GM18861 (cell line): ENCODE measurements around the gene TMEM219.
"Not testable (repeated sequence)": the region's sequence is repeated elsewhere in the genome, so short reads cannot be mapped to it uniquely, and the experiment has no call there.

Experiments
- ATAC-seq: cut with Tn5 transposase; IDR thresholded peaks from one replicate; pipeline ENCODE4 v1.9.1; 2021; ENCODE audit not compliant: unreplicated experiment

The TMEM219 gene

GRCh38 chr16:29950806-29951461, 10.9 kb upstream of the TMEM219 start:
- ATAC-seq, result no peak

GRCh38 chr16:29951625-29952365, 10.1 kb upstream of the TMEM219 start:
- no peak for ATAC-seq

- ATAC-seq, result no peak
Observed at GRCh38 chr16:29958756-29959155, 3.1 kb upstream of the TMEM219 start.

GRCh38 chr16:29959293-29959692, 2.6 kb upstream of the TMEM219 start:
- ATAC-seq, result no peak

- not testable (repeated sequence) for ATAC-seq
Observed at GRCh38 chr16:29959821-29960220, 2.1 kb upstream of the TMEM219 start.

GRCh38 chr16:29961127-29961478, 776 bp upstream of the TMEM219 start:
- no peak for ATAC-seq

- ATAC-seq, result no peak
Observed at GRCh38 chr16:29962344-29962994, 590 bp downstream of the TMEM219 start.

- ATAC-seq, result no peak
Observed at GRCh38 chr16:29963021-29963743, 1.3 kb downstream of the TMEM219 start.

- ATAC-seq, result no peak
Observed at GRCh38 chr16:29968205-29968604, 6.3 kb downstream of the TMEM219 start.

- no peak for ATAC-seq
Observed at GRCh38 chr16:29971304-29971703, 9.4 kb downstream of the TMEM219 start.

GRCh38 chr16:29972500-29972899, 10.6 kb downstream of the TMEM219 start:
- no peak for ATAC-seq

GRCh38 chr16:29972992-29973383, 11.1 kb downstream of the TMEM219 start:
- no peak for ATAC-seq

GRCh38 chr16:29973384-29974246, 11.7 kb downstream of the TMEM219 start, which contains the start of gene TAOK2:
TAOK2 (plus strand) TSS chr16:29973868; CDS start chr16:29977773, 3,905 bp downstream.
- peak; percentile 87 for ATAC-seq

- no peak for ATAC-seq
Observed at GRCh38 chr16:29974291-29975133, 12.6 kb downstream of the TMEM219 start.

- ATAC-seq, result no peak
Observed at GRCh38 chr16:29975134-29975538, 13.3 kb downstream of the TMEM219 start.

- ATAC-seq, result no peak
Observed at GRCh38 chr16:29975811-29976511, 14.1 kb downstream of the TMEM219 start.

GRCh38 chr16:29977063-29977825, 15.4 kb downstream of the TMEM219 start:
- no peak for ATAC-seq

- ATAC-seq, result no peak
Observed at GRCh38 chr16:29978081-29978480, 16.2 kb downstream of the TMEM219 start.
